Measurements from ENCODE around the gene TMTC4.

DNA sequence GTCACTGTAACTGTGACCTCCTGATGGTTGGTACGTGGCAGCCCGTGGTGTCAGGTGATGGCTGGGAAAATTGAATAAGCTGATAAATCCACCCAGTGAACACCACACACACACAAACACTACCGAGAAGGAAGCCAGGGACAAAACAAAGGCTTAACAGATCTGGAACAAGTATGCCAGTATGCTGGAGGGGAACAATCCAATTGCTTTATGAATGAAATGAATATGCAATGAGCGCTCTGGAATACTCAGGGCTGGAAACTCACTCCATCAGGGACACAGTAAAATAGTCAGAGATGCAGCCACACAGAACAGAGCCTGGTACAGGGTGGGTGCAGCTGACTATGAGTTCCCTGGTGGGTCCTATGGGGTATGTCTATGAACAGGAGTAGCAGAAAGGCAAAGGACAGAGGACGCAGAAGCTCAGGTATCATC, 16.7 kb downstream of the TMTC4 start:
- no peak for TF ChIP-seq EZH2 (IDR thresholded peaks at IDR 0.05; ENCODE audit: borderline replicate concordance, insufficient read depth, low read length, poor library complexity, severe bottlenecking)
- TF ChIP-seq, protein P1, sequence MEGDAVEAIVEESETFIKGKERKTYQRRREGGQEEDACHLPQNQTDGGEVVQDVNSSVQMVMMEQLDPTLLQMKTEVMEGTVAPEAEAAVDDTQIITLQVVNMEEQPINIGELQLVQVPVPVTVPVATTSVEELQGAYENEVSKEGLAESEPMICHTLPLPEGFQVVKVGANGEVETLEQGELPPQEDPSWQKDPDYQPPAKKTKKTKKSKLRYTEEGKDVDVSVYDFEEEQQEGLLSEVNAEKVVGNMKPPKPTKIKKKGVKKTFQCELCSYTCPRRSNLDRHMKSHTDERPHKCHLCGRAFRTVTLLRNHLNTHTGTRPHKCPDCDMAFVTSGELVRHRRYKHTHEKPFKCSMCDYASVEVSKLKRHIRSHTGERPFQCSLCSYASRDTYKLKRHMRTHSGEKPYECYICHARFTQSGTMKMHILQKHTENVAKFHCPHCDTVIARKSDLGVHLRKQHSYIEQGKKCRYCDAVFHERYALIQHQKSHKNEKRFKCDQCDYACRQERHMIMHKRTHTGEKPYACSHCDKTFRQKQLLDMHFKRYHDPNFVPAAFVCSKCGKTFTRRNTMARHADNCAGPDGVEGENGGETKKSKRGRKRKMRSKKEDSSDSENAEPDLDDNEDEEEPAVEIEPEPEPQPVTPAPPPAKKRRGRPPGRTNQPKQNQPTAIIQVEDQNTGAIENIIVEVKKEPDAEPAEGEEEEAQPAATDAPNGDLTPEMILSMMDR (IDR thresholded peaks at IDR 0.05; ENCODE audit: poor library complexity, severe bottlenecking): no peak
- no peak for TF ChIP-seq POLR2AphosphoS5 (IDR thresholded peaks at IDR 0.05)
- TF ChIP-seq MXI1 (conservative IDR thresholded peaks at IDR 0.05; ENCODE audit: poor library complexity, severe bottlenecking): no peak
- no peak for TF ChIP-seq EP300 (conservative IDR thresholded peaks at IDR 0.05; ENCODE audit: poor library complexity, severe bottlenecking)
- TF ChIP-seq, protein P2, sequence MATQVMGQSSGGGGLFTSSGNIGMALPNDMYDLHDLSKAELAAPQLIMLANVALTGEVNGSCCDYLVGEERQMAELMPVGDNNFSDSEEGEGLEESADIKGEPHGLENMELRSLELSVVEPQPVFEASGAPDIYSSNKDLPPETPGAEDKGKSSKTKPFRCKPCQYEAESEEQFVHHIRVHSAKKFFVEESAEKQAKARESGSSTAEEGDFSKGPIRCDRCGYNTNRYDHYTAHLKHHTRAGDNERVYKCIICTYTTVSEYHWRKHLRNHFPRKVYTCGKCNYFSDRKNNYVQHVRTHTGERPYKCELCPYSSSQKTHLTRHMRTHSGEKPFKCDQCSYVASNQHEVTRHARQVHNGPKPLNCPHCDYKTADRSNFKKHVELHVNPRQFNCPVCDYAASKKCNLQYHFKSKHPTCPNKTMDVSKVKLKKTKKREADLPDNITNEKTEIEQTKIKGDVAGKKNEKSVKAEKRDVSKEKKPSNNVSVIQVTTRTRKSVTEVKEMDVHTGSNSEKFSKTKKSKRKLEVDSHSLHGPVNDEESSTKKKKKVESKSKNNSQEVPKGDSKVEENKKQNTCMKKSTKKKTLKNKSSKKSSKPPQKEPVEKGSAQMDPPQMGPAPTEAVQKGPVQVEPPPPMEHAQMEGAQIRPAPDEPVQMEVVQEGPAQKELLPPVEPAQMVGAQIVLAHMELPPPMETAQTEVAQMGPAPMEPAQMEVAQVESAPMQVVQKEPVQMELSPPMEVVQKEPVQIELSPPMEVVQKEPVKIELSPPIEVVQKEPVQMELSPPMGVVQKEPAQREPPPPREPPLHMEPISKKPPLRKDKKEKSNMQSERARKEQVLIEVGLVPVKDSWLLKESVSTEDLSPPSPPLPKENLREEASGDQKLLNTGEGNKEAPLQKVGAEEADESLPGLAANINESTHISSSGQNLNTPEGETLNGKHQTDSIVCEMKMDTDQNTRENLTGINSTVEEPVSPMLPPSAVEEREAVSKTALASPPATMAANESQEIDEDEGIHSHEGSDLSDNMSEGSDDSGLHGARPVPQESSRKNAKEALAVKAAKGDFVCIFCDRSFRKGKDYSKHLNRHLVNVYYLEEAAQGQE (IDR thresholded peaks at IDR 0.05; ENCODE audit: borderline replicate concordance): no peak
- TF ChIP-seq TAF1 (IDR thresholded peaks at IDR 0.05; ENCODE audit: low read depth): no peak
